ENCODE results near the gene GCC2.

GCC2 gene

DNA sequence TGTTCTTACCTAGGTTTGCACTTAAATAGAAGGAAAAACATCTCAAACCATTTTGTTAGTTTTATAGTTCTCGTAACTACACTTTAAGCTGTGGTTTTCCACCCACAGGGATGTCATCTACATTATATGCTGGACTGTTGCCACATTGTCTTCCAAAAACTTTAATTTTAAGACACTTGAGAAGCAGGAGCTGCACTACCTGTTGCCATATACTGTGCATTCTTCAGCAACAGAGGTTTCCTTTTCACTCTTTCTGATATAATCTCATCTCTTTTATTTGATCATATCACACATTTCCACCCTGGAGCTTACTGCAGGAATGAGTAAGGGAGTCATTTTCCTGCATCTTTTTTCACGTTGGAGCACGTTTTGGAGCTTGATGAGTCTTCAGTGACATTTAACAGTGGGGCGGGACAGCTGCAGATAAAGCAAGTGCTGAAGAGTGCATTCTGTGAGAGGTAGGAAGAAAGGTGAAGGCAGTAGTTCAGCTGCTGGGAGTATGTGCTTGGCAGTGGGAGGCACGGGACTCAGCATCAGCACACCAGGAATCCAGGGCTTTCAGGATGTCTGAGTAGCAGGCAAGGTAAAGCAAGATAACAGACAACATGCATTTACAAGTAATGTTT lies 89.1 kb downstream of the GCC2 start:
- WGBS (ENCODE audit: extremely low coverage, insufficient coverage, low lambda C conversion rate), result no CpG with 5 or more reads among the region's 5 CpGs

DNA sequence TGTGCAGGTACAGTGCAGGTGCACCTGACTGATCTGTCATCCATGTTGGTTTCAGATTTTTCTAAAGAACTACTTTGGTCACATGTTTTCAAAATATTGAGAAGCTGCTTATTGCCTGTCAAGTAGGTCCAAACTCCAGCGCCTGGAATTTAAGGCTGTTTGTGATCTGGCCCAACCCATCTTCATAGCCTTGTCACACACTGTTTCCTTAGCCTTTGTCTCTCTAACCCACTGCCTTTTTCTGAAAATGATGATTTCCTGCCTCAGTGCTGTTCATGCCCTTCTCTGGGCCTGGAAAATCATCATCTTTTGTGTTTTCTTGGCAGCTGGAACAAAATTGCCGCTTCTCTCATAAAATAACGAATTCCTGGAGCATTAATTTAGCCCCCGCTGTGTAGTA lies 92.4 kb downstream of the GCC2 start:
- H3K9ac ChIP-seq (ENCODE audit: low read length), result no peak overlapping the region
- H3K4me1 ChIP-seq (ENCODE audit: control insufficient read depth, low read depth, low read length), result no peaks in the 10 kb centered on the region
- H3K36me3 ChIP-seq (ENCODE audit: control insufficient read depth, insufficient read depth, low read length), result no peaks in the 10 kb centered on the region
- no peak overlapping the region for H4K8ac ChIP-seq (ENCODE audit: low read depth, low read length)
- no peak overlapping the region for H3K4me2 ChIP-seq (ENCODE audit: low read length)
- H2BK5ac ChIP-seq (ENCODE audit: low read length), result no peak overlapping the region
- no peak overlapping the region for H4K5ac ChIP-seq (ENCODE audit: low read length)
- H3K4ac ChIP-seq (ENCODE audit: low read depth, low read length), result no peak overlapping the region
- peaks cover 12% of the 10 kb centered on the region for H3K79me1 ChIP-seq (ENCODE audit: low read length)
- no peaks in the 10 kb centered on the region for H3K27me3 ChIP-seq (ENCODE audit: insufficient read depth, low read length, poor library complexity)
- no peak overlapping the region for H3K27ac ChIP-seq (ENCODE audit: low read depth, low read length)
- no peak overlapping the region for H3K23ac ChIP-seq (ENCODE audit: low read length)
- H3K56ac ChIP-seq (ENCODE audit: low read length), result no peak overlapping the region
- H2BK120ac ChIP-seq (ENCODE audit: low read depth, low read length), result no peak overlapping the region
- H3K79me2 ChIP-seq (ENCODE audit: control insufficient read depth, insufficient read depth, low read length), result peaks cover 46% of the 10 kb centered on the region
- no peak overlapping the region for H2BK15ac ChIP-seq (replicated peaks; ENCODE audit: low read depth)
- DNase-seq, result no peak
- no peak overlapping the region for H3K4me3 ChIP-seq (ENCODE audit: low read length)
- no peak overlapping the region for H2AK5ac ChIP-seq (ENCODE audit: low read length)
- no CpG with 5 or more reads among the region's 4 CpGs for WGBS (ENCODE audit: extremely low coverage, insufficient coverage, low lambda C conversion rate)
- no peak overlapping the region for H3K18ac ChIP-seq (ENCODE audit: low read length)

More for the DNA sequence above, 89.1 kb downstream of the GCC2 start:
- H4K8ac ChIP-seq (ENCODE audit: low read depth, low read length), result no peak overlapping the region
- H3K4ac ChIP-seq (ENCODE audit: low read depth, low read length), result no peak overlapping the region
- H2BK120ac ChIP-seq (ENCODE audit: low read depth, low read length), result no peak overlapping the region
- no peak overlapping the region for H2AK5ac ChIP-seq (ENCODE audit: low read length)
- no peaks in the 10 kb centered on the region for H3K27me3 ChIP-seq (ENCODE audit: insufficient read depth, low read length, poor library complexity)
- no peak overlapping the region for H2BK15ac ChIP-seq (replicated peaks; ENCODE audit: low read depth)
- H4K5ac ChIP-seq (ENCODE audit: low read length), result no peak overlapping the region
- H3K23ac ChIP-seq (ENCODE audit: low read length), result no peak overlapping the region
- no peak overlapping the region for H2BK5ac ChIP-seq (ENCODE audit: low read length)
- peaks cover 58% of the 10 kb centered on the region for H3K79me2 ChIP-seq (ENCODE audit: control insufficient read depth, insufficient read depth, low read length)
- no peaks in the 10 kb centered on the region for H3K36me3 ChIP-seq (ENCODE audit: control insufficient read depth, insufficient read depth, low read length)
- no peak overlapping the region for H3K4me2 ChIP-seq (ENCODE audit: low read length)
- no peak overlapping the region for H3K56ac ChIP-seq (ENCODE audit: low read length)
- peaks cover 17% of the 10 kb centered on the region for H3K79me1 ChIP-seq (ENCODE audit: low read length)
- no peak overlapping the region for H3K27ac ChIP-seq (ENCODE audit: low read depth, low read length)
- peak; percentile 46 for DNase-seq
- H3K4me3 ChIP-seq (ENCODE audit: low read length), result no peak overlapping the region
- H3K4me1 ChIP-seq (ENCODE audit: control insufficient read depth, low read depth, low read length), result no peaks in the 10 kb centered on the region
- no peak overlapping the region for H3K9ac ChIP-seq (ENCODE audit: low read length)
- H3K18ac ChIP-seq (ENCODE audit: low read length), result no peak overlapping the region

GRCh38 chr2:108542071-108542470 lies 93.1 kb downstream of the GCC2 start:
- H3K27ac ChIP-seq (ENCODE audit: low read depth, low read length), result no peak overlapping the region
- WGBS (ENCODE audit: extremely low coverage, insufficient coverage, low lambda C conversion rate), result no CpG with 5 or more reads among the region's 4 CpGs

GRCh38 chr2:108547606-108548005 lies 98.6 kb downstream of the GCC2 start:
- DNase-seq, result no peak
- no peak overlapping the region for H2BK15ac ChIP-seq (replicated peaks; ENCODE audit: low read depth)
- H2AK5ac ChIP-seq (ENCODE audit: low read length), result no peak overlapping the region
- H4K8ac ChIP-seq (ENCODE audit: low read depth, low read length), result no peak overlapping the region
- H4K5ac ChIP-seq (ENCODE audit: low read length), result no peak overlapping the region
- no peak overlapping the region for H3K23ac ChIP-seq (ENCODE audit: low read length)
- no peak overlapping the region for H3K4me2 ChIP-seq (ENCODE audit: low read length)
- H2BK120ac ChIP-seq (ENCODE audit: low read depth, low read length), result no peak overlapping the region
- H3K36me3 ChIP-seq (ENCODE audit: control insufficient read depth, insufficient read depth, low read length), result no peaks in the 10 kb centered on the region
- H2BK5ac ChIP-seq (ENCODE audit: low read length), result no peak overlapping the region
- peaks cover 13% of the 10 kb centered on the region for H3K79me2 ChIP-seq (ENCODE audit: control insufficient read depth, insufficient read depth, low read length)
- no peaks in the 10 kb centered on the region for H3K27me3 ChIP-seq (ENCODE audit: insufficient read depth, low read length, poor library complexity)
- no peak overlapping the region for H3K4ac ChIP-seq (ENCODE audit: low read depth, low read length)
- no peak overlapping the region for H3K56ac ChIP-seq (ENCODE audit: low read length)
- no peaks in the 10 kb centered on the region for H3K4me1 ChIP-seq (ENCODE audit: control insufficient read depth, low read depth, low read length)
- H3K4me3 ChIP-seq (ENCODE audit: low read length), result no peak overlapping the region
- H3K79me1 ChIP-seq (ENCODE audit: low read length), result peaks cover 9% of the 10 kb centered on the region
- no peak overlapping the region for H3K27ac ChIP-seq (ENCODE audit: low read depth, low read length)
- WGBS (ENCODE audit: extremely low coverage, insufficient coverage, low lambda C conversion rate), result no CpG with 5 or more reads among the region's 5 CpGs
- H3K9ac ChIP-seq (ENCODE audit: low read length), result no peak overlapping the region
- no peak overlapping the region for H3K18ac ChIP-seq (ENCODE audit: low read length)

More at GRCh38 chr2:108542071-108542470, 93.1 kb downstream of the GCC2 start:
- H4K8ac ChIP-seq (ENCODE audit: low read depth, low read length), result no peak overlapping the region
- H3K9ac ChIP-seq (ENCODE audit: low read length), result no peak overlapping the region
- H3K79me1 ChIP-seq (ENCODE audit: low read length), result peaks cover 12% of the 10 kb centered on the region
- no peak overlapping the region for H3K4me3 ChIP-seq (ENCODE audit: low read length)
- DNase-seq, result no peak
- no peak overlapping the region for H3K56ac ChIP-seq (ENCODE audit: low read length)
- H3K36me3 ChIP-seq (ENCODE audit: control insufficient read depth, insufficient read depth, low read length), result no peaks in the 10 kb centered on the region
- no peaks in the 10 kb centered on the region for H3K27me3 ChIP-seq (ENCODE audit: insufficient read depth, low read length, poor library complexity)
- no peak overlapping the region for H4K5ac ChIP-seq (ENCODE audit: low read length)
- no peak overlapping the region for H3K4ac ChIP-seq (ENCODE audit: low read depth, low read length)
- no peak overlapping the region for H2AK5ac ChIP-seq (ENCODE audit: low read length)
- no peak overlapping the region for H2BK15ac ChIP-seq (replicated peaks; ENCODE audit: low read depth)
- H3K4me1 ChIP-seq (ENCODE audit: control insufficient read depth, low read depth, low read length), result no peaks in the 10 kb centered on the region
- H3K79me2 ChIP-seq (ENCODE audit: control insufficient read depth, insufficient read depth, low read length), result peaks cover 42% of the 10 kb centered on the region
- H2BK120ac ChIP-seq (ENCODE audit: low read depth, low read length), result no peak overlapping the region
- no peak overlapping the region for H2BK5ac ChIP-seq (ENCODE audit: low read length)
- H3K18ac ChIP-seq (ENCODE audit: low read length), result no peak overlapping the region
- H3K4me2 ChIP-seq (ENCODE audit: low read length), result no peak overlapping the region
- no peak overlapping the region for H3K23ac ChIP-seq (ENCODE audit: low read length)

DNA sequence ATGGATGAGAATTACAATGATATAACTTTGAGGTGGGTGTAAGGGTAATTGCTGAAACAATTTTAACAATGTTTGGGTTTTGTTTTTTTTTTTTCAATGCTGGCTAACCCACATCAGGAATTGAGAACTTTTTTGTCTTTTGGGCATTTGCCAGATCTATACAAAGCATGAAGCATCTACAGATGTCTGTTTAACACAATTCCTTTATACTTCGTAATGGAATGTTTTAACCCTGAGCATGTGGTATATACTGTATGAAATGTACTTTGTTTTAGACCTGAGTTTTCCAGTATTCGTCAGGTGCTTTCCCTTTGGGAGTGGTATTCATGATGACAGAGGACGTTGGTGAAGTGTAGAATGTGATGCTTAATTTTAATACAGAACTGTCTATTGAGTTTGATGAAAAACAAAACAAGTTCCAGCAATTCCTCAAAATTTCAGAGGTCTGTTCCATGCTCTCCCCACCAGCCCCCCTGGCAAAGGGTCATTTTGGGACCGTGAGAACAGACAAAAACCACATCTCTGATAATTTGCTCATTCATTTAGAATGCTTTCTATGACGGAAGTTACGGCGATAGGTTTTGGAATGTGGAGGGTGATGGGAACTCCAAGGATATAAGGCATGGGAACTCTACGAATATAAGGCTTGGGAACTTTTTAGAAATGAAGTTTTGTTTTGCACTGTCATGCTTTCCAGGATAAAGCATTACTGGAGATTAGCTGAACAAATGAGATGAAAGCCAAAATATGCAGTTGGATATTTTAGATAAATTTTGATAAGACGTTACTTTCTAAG lies 99.4 kb downstream of the GCC2 start:
- Histone ChIP-seq H3K23ac (ENCODE audit: low read length) (no peak overlapping the region), H3K56ac (ENCODE audit: low read length) (no peak overlapping the region), H2AK5ac (ENCODE audit: low read length) (no peak overlapping the region), H3K36me3 (ENCODE audit: control insufficient read depth, insufficient read depth, low read length) (no peaks in the 10 kb centered on the region), H3K18ac (ENCODE audit: low read length) (no peak overlapping the region), H3K4me1 (ENCODE audit: control insufficient read depth, low read depth, low read length) (no peaks in the 10 kb centered on the region), H3K79me1 (ENCODE audit: low read length) (peaks cover 11% of the 10 kb centered on the region), H3K27ac (ENCODE audit: low read depth, low read length) (no peak overlapping the region), H3K79me2 (ENCODE audit: control insufficient read depth, insufficient read depth, low read length) (peaks cover 15% of the 10 kb centered on the region), H3K4ac (ENCODE audit: low read depth, low read length) (no peak overlapping the region), H3K4me2 (ENCODE audit: low read length) (no peak overlapping the region), H3K9ac (ENCODE audit: low read length) (no peak overlapping the region), H4K8ac (ENCODE audit: low read depth, low read length) (no peak overlapping the region), H2BK5ac (ENCODE audit: low read length) (no peak overlapping the region), H3K4me3 (ENCODE audit: low read length) (no peak overlapping the region), H3K27me3 (ENCODE audit: insufficient read depth, low read length, poor library complexity) (no peaks in the 10 kb centered on the region), H2BK15ac (replicated peaks; ENCODE audit: low read depth) (no peak overlapping the region), H2BK120ac (ENCODE audit: low read depth, low read length) (no peak overlapping the region), H4K5ac (ENCODE audit: low read length) (no peak overlapping the region)
- 100% methylated on average over 3 of the region's 9 CpGs for WGBS (ENCODE audit: extremely low coverage, insufficient coverage, low lambda C conversion rate)
- DNase-seq, result no peak

Data from mesendoderm (in vitro differentiated cells).